MM.1S (cell line): Measurements from ENCODE around the gene KDM2A.

Experiments
- DNase-seq: peaks from one replicate; pipeline ENCODE4 v3.0.0-alpha.2; 2015
- H2AFZ ChIP-seq: fragments of 300-600 bp; sonication (generic); 2 replicates; pipeline ENCODE4 v1.6.0; 2016; ENCODE audit warnings: antibody characterized with exemption, low read length
- H3F3A ChIP-seq: fragments of 300-600 bp; sonication (generic); 2 replicates; pipeline ENCODE4 v1.6.1; 2016; ENCODE audit warnings: mild to moderate bottlenecking, antibody characterized with exemption, low read length, moderate library complexity, mixed read lengths; ENCODE audit not compliant: insufficient read depth
- H3K27ac ChIP-seq: fragments of 300-600 bp; sonication (generic); 2 replicates; pipeline ENCODE4 v1.5.1; 2016; ENCODE audit warnings: mild to moderate bottlenecking, low read length
- H3K27me3 ChIP-seq: fragments of 300-600 bp; sonication (generic); replicated peaks from 2 replicates; pipeline ENCODE4 v1.6.0; 2016; ENCODE audit warnings: low read length; ENCODE audit not compliant: insufficient read depth
- H3K36me3 ChIP-seq: fragments of 300-600 bp; sonication (generic); replicated peaks from 2 replicates; pipeline ENCODE4 v1.6.1; 2016; ENCODE audit warnings: mild to moderate bottlenecking, low read length, mixed read lengths; ENCODE audit not compliant: insufficient read depth
- H3K4me1 ChIP-seq: fragments of 300-600 bp; sonication (generic); 2 replicates; pipeline ENCODE4 v1.6.1; 2016; ENCODE audit warnings: low read length, mixed read lengths
- H3K4me2 ChIP-seq: fragments of 300-600 bp; sonication (generic); 2 replicates; pipeline ENCODE4 v1.6.0; 2016; ENCODE audit warnings: low read depth, low read length
- H3K4me3 ChIP-seq: fragments of 300-600 bp; sonication (generic); 2 replicates; pipeline ENCODE4 v1.5.1; 2016; ENCODE audit warnings: low read length, mixed read lengths
- H3K79me2 ChIP-seq: fragments of 300-600 bp; sonication (generic); 2 replicates; pipeline ENCODE4 v1.6.1; 2016; ENCODE audit warnings: mixed run types, low read length, mixed read lengths
- H3K9ac ChIP-seq: fragments of 300-600 bp; sonication (generic); 2 replicates; pipeline ENCODE4 v1.6.1; 2016; ENCODE audit warnings: low read length, mixed read lengths
- H3K9me2 ChIP-seq: fragments of 300-600 bp; sonication (generic); replicated peaks from 2 replicates; pipeline ENCODE4 v1.6.1; 2016; ENCODE audit warnings: mild to moderate bottlenecking, low read length, mixed read lengths; ENCODE audit not compliant: insufficient read depth
- H3K9me3 ChIP-seq: fragments of 300-600 bp; sonication (generic); replicated peaks from 2 replicates; pipeline ENCODE4 v1.6.1; 2016; ENCODE audit warnings: mild to moderate bottlenecking, low read length, mixed read lengths; ENCODE audit not compliant: insufficient read depth
- H4K20me1 ChIP-seq: fragments of 300-600 bp; sonication (generic); 2 replicates; pipeline ENCODE4 v1.6.1; 2016; ENCODE audit warnings: mild to moderate bottlenecking, low read length, moderate library complexity, mixed read lengths; ENCODE audit not compliant: insufficient read depth
- EZH2 ChIP-seq: fragments of 300-600 bp; sonication (generic); optimal IDR thresholded peaks from 2 replicates; pipeline ENCODE3; 2017; ENCODE audit warnings: low read depth, mild to moderate bottlenecking, antibody characterized with exemption, low read length, mixed read lengths
- EZH2phosphoT487 ChIP-seq: fragments of 300-600 bp; sonication (generic); IDR thresholded peaks from 2 replicates; pipeline ENCODE4 v1.6.1; 2018; ENCODE audit warnings: antibody characterized with exemption, low read length
- TF ChIP-seq, protein P1 (sequence below): fragments of 300-600 bp; sonication (generic); IDR thresholded peaks from 2 replicates; pipeline ENCODE4 v1.5.1; 2016; ENCODE audit warnings: antibody characterized with exemption, low read length, mixed read lengths

KDM2A gene

DNA sequence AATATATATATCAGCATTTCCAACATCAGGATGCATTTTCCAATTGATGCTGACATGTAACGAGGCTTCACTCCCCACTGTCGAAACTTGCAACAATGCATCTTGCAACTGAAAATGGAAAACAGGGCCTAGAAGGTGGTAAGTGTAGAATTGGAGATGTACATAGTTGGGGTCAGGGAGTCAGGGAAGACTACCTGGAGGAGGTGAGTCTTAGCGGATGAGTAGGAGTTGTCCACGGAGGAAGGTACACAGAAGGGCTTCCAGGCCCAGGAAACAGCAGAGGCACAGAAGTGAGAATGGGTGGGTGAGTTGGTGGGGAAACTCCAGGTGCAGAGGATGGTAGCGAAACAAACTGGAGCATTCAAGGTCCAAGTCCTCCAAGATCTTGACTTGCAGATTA lies 145.2 kb downstream of the KDM2A start:
- Histone ChIP-seq H4K20me1 (peaks cover 3% of the 10 kb centered on the region; the same call in 1 of the 2 replicates), H3K4me2 (no peak overlapping the region), H3K27ac (no peak overlapping the region), H3K9me2 (no peaks in the 10 kb centered on the region), H3K9ac (no peak overlapping the region), H2AFZ (no peak overlapping the region), H3F3A (peaks cover 24% of the 10 kb centered on the region), H3K36me3 (no peaks in the 10 kb centered on the region), H3K79me2 (peaks cover 33% of the 10 kb centered on the region), H3K4me3 (no peak overlapping the region), H3K4me1 (peaks cover 33% of the 10 kb centered on the region), H3K27me3 (no peaks in the 10 kb centered on the region), H3K9me3 (no peaks in the 10 kb centered on the region)
- TF ChIP-seq EZH2phosphoT487 (no peak), EZH2 (no peak)
- DNase-seq = no peak

DNA sequence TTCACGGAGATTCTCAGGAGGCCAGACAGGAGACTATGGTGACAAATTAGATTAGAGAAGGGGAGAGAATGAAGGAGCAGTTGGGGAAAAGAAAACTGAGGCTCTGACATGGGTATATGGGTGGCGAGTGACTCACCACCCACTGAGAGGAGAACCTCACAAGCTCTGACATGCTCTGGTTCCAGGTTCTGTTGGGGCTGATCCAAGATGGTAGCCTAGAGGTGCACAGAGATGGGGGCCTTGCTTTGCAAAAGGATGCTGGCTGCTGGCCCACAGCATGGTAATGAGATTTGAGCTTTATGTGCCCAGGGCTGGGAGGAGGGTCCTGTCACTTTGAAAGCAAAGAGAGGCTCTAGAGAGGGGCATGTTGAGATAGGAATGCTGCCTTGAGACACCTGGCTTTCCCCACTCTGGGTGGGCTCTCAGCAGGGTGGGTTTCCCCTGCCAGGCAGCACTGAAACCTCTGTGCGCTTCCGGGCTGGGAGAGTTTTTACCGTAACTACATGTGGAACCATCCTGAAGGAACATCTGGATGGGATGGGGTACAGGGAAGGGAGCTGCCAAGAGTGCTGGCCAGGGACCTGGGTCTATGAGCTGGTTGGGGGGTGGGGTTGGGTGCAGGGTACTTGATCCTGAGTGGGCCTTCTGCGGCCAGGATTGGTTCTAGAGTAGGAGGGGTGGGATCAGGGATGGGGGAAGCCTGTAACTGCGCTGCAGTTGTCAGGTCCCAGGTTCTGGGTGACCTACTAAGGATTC lies 146.0 kb downstream of the KDM2A start:
- Histone ChIP-seq H3K4me2 (no peak overlapping the region), H3K4me3 (no peak overlapping the region), H3K27ac (no peak overlapping the region), H3K79me2 (peaks cover 41% of the 10 kb centered on the region), H3F3A (peaks cover 24% of the 10 kb centered on the region), H3K27me3 (no peaks in the 10 kb centered on the region), H4K20me1 (peaks cover 11% of the 10 kb centered on the region), H3K4me1 (peaks cover 41% of the 10 kb centered on the region), H3K36me3 (no peaks in the 10 kb centered on the region), H2AFZ (no peak overlapping the region), H3K9me2 (no peaks in the 10 kb centered on the region), H3K9me3 (no peaks in the 10 kb centered on the region), H3K9ac (no peak overlapping the region)
- TF ChIP-seq EZH2 (no peak), EZH2phosphoT487 (no peak)
- TF ChIP-seq, protein P1, sequence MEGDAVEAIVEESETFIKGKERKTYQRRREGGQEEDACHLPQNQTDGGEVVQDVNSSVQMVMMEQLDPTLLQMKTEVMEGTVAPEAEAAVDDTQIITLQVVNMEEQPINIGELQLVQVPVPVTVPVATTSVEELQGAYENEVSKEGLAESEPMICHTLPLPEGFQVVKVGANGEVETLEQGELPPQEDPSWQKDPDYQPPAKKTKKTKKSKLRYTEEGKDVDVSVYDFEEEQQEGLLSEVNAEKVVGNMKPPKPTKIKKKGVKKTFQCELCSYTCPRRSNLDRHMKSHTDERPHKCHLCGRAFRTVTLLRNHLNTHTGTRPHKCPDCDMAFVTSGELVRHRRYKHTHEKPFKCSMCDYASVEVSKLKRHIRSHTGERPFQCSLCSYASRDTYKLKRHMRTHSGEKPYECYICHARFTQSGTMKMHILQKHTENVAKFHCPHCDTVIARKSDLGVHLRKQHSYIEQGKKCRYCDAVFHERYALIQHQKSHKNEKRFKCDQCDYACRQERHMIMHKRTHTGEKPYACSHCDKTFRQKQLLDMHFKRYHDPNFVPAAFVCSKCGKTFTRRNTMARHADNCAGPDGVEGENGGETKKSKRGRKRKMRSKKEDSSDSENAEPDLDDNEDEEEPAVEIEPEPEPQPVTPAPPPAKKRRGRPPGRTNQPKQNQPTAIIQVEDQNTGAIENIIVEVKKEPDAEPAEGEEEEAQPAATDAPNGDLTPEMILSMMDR = no peak
- DNase-seq = no peak

DNA sequence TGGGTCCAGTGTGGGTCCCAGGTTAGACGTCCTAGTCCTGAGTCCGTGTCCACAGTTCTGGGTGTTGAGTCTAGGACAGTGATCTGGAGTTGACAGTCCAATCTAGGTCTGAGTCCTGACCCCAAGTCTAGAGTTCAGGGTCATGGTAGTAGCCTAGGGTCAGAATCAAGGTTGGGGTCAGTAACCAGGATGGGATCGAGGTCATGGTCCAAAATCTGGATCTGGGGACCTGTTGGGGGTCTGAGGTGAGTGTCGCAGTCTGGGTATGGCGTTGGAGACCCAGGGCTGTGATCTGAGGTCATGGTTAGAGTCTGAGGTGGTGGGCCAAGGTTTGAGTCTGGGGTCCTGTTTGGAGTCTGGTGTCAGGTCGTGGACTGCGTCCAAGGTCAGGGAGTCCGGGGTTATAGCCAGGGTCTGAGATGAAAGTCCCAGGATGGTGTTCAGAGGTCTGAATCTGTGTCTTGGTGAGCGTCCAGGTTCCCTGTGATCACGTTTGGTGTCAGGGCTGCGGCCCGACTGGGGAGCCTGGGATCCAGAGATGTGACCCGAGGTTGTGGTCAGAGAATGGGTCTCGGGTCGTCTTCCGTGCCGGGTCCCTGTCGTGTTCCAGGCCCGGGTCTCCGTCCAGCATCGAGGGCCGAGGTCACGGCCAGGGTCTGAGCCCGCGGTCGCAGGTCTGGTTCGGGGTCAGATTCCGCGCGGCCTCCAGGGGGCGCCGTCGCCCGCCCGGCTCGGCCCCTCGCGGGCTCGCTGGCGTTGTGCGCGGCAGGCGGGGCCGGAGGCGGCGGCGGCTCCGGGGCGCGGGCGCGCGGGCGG lies 146.8 kb downstream of the KDM2A start:
- H3K9me3 ChIP-seq = no peaks in the 10 kb centered on the region
- no peaks in the 10 kb centered on the region for H3K27me3 ChIP-seq
- TF ChIP-seq EZH2 (no peak), EZH2phosphoT487 (no peak)
- TF ChIP-seq, protein P1 = peak; percentile 53
- peak; percentile 79 for DNase-seq
- peaks cover 19% of the 10 kb centered on the region for H4K20me1 ChIP-seq
- peaks cover 49% of the 10 kb centered on the region for H3K4me1 ChIP-seq
- peak overlapping the region; percentile 23; the same call in 1 of the 2 replicates for H3K4me3 ChIP-seq
- no peaks in the 10 kb centered on the region for H3K9me2 ChIP-seq
- H3K27ac ChIP-seq = no peak overlapping the region
- peaks cover 49% of the 10 kb centered on the region for H3K79me2 ChIP-seq
- peak overlapping the region; percentile 70 for H3K4me2 ChIP-seq
- H2AFZ ChIP-seq = peak overlapping the region; percentile 86
- H3K36me3 ChIP-seq = no peaks in the 10 kb centered on the region
- H3F3A ChIP-seq = peaks cover 20% of the 10 kb centered on the region
- H3K9ac ChIP-seq = peak overlapping the region; percentile 27; the same call in 1 of the 2 replicates
